CD14-positive monocyte (primary cell): ENCODE data around the gene NEXMIF. TPM values are rescaled to one million over a fixed set of nuclear protein-coding genes. Genes with fewer than 3 reads are reported as not detected.

Source experiments
- DNase-seq, 3 donors: peaks; one replicate each; pipeline ENCODE4 v3.0.0-alpha.2; 2011 to 2022
- H2AFZ ChIP-seq: 2 replicates; pipeline ENCODE4 v1.6.0; 2012; ENCODE audit warnings: mild to moderate bottlenecking, low read depth, low read length, inconsistent platforms; ENCODE audit not compliant: insufficient read depth, poor library complexity, severe bottlenecking
- H3K27ac ChIP-seq, 2 donors: 1 replicate in 1 of 2; 2 replicates in 1 of 2; pipeline ENCODE4 v1.5.1; 2012 to 2013; ENCODE audit warnings: low read length in 2 of 2, control low read depth in 1 of 2, inconsistent platforms in 1 of 2, low read depth in 1 of 2, mild to moderate bottlenecking in 1 of 2
- H3K27me3 ChIP-seq, 2 donors: one replicate each; pipeline versions ENCODE4 v1.6.0 to v1.6.1; 2011 to 2013; ENCODE audit warnings: low read length in 2 of 2; ENCODE audit not compliant: control insufficient read depth in 2 of 2, insufficient read depth in 2 of 2
- H3K36me3 ChIP-seq, 2 donors: replicated peaks in 1 of 2; 1 replicate in 1 of 2; 2 replicates in 1 of 2; pipeline versions ENCODE4 v1.5.1 to v1.6.1; 2012 to 2013; ENCODE audit warnings: low read length in 2 of 2, control low read depth in 1 of 2, inconsistent platforms in 1 of 2, mild to moderate bottlenecking in 1 of 2; ENCODE audit not compliant: insufficient read depth in 2 of 2, control insufficient read depth in 1 of 2
- H3K4me1 ChIP-seq, 2 donors: 1 replicate in 1 of 2; 2 replicates in 1 of 2; pipeline versions ENCODE4 v1.5.1 to v1.6.1; 2012 to 2013; ENCODE audit warnings: low read length in 2 of 2, control low read depth in 1 of 2, inconsistent platforms in 1 of 2, mild to moderate bottlenecking in 1 of 2, moderate library complexity in 1 of 2; ENCODE audit not compliant: insufficient read depth in 2 of 2, control insufficient read depth in 1 of 2
- H3K4me2 ChIP-seq: replicated peaks from 2 replicates; pipeline ENCODE3; 2012; ENCODE audit warnings: low read length, moderate library complexity, mild to moderate bottlenecking; ENCODE audit not compliant: poor library complexity, severe bottlenecking; ENCODE audit errors: extremely low read depth
- H3K4me3 ChIP-seq, 3 experiments: fragments of 200-600 bp in 1 of 3; sonication (generic) in 1 of 3; replicated peaks in 1 of 3; 1 replicate in 2 of 3; 2 replicates in 1 of 3; pipeline ENCODE4 v1.5.1; 2011 to 2013; ENCODE audit warnings: low read length in 3 of 3, mild to moderate bottlenecking in 3 of 3, control low read depth in 2 of 3, low read depth in 2 of 3, inconsistent platforms in 1 of 3, moderate library complexity in 1 of 3
- H3K79me2 ChIP-seq: 2 replicates; pipeline ENCODE4 v1.6.0; 2012; ENCODE audit warnings: mild to moderate bottlenecking, control low read depth, inconsistent platforms, low read length, moderate library complexity; ENCODE audit not compliant: insufficient read depth
- H3K9ac ChIP-seq: 2 replicates; pipeline ENCODE4 v1.6.0; 2017; ENCODE audit warnings: low read length, mild to moderate bottlenecking; ENCODE audit not compliant: insufficient read depth, poor library complexity, severe bottlenecking
- H3K9me3 ChIP-seq, 2 donors: replicated peaks in 1 of 2; 1 replicate in 1 of 2; 2 replicates in 1 of 2; pipeline versions ENCODE4 v1.5.1 to v1.6.1; 2012 to 2013; ENCODE audit warnings: low read length in 2 of 2, control low read depth in 1 of 2; ENCODE audit not compliant: control insufficient read depth in 1 of 2, insufficient read depth in 1 of 2
- H4K20me1 ChIP-seq: 2 replicates; pipeline ENCODE4 v1.6.0; 2012; ENCODE audit warnings: mild to moderate bottlenecking, low read length, control low read depth, moderate library complexity; ENCODE audit not compliant: insufficient read depth
- H3K27ac Mint-ChIP-seq, 7 donors: one replicate each; pipeline ENCODE4 v1.8.0; 2020; ENCODE audit warnings: mild to moderate bottlenecking in 7 of 7, mixed read lengths in 7 of 7, moderate library complexity in 6 of 7, inconsistent platforms in 2 of 7
- H3K27me3 Mint-ChIP-seq, 3 donors: one replicate each; pipeline ENCODE4 v1.8.0; 2021 to 2022; ENCODE audit warnings: low read depth in 3 of 3, mild to moderate bottlenecking in 3 of 3, mixed read lengths in 3 of 3, moderate library complexity in 3 of 3, inconsistent platforms in 1 of 3
- H3K36me3 Mint-ChIP-seq, 2 donors: one replicate each; pipeline ENCODE4 v1.8.0; 2020; ENCODE audit warnings: mixed read lengths in 2 of 2, inconsistent platforms in 1 of 2, mild to moderate bottlenecking in 1 of 2
- H3K4me1 Mint-ChIP-seq: one replicate; pipeline ENCODE4 v1.8.0; 2020; ENCODE audit warnings: mild to moderate bottlenecking, mixed read lengths
- H3K4me3 Mint-ChIP-seq, 2 donors: one replicate each; pipeline ENCODE4 v1.8.0; 2020; ENCODE audit warnings: mild to moderate bottlenecking in 2 of 2, mixed read lengths in 2 of 2, moderate library complexity in 1 of 2
- H3K9me3 Mint-ChIP-seq, 7 donors: one replicate each; pipeline ENCODE4 v1.8.0; 2020 to 2022; ENCODE audit warnings: mixed read lengths in 7 of 7, mild to moderate bottlenecking in 6 of 7, moderate library complexity in 6 of 7, inconsistent platforms in 2 of 7
- WGBS: methylation state at CpG from one replicate; pipeline ENCODE4 v1.1.5; 2013; ENCODE audit warnings: missing lambda C conversion rate; ENCODE audit not compliant: insufficient coverage; 5-methylcytosine and 5-hydroxymethylcytosine counted together
- intact Hi-C, 2 donors: fragments of 100-400 bp; cut with micrococcal nuclease; formaldehyde crosslinking; loops; one replicate each; pipeline versions ENCODE4 v1.15.0 to v1.15.1; 2023
- polyA plus RNA-seq, 3 donors: library from polyadenylated mRNA; depleted of rRNA in 1 of 3; unstranded in 2 of 3; stranded (reverse) in 1 of 3; fragments of 300-500 nt in 2 of 3; fragments of >200 nt in 1 of 3; fragmentation: Illumina TruSeq in 2 of 3; gene quantifications; 1 replicate in 2 of 3; 2 replicates in 1 of 3; pipeline ENCODE4 v1.2.3, GENCODE V29; 2012 to 2021
- TF ChIP-seq, protein P1 (sequence below): fragments of 200-600 bp; IDR thresholded peaks from one replicate; pipeline ENCODE4 v1.8.0; 2022; ENCODE audit warnings: antibody characterized with exemption, mild to moderate bottlenecking

The NEXMIF gene
- polyA plus RNA-seq, 3 donors = not detected

GRCh38 chrX:74814681-74815080 is 110.6 kb downstream of the NEXMIF start:
- TF ChIP-seq, protein P1, sequence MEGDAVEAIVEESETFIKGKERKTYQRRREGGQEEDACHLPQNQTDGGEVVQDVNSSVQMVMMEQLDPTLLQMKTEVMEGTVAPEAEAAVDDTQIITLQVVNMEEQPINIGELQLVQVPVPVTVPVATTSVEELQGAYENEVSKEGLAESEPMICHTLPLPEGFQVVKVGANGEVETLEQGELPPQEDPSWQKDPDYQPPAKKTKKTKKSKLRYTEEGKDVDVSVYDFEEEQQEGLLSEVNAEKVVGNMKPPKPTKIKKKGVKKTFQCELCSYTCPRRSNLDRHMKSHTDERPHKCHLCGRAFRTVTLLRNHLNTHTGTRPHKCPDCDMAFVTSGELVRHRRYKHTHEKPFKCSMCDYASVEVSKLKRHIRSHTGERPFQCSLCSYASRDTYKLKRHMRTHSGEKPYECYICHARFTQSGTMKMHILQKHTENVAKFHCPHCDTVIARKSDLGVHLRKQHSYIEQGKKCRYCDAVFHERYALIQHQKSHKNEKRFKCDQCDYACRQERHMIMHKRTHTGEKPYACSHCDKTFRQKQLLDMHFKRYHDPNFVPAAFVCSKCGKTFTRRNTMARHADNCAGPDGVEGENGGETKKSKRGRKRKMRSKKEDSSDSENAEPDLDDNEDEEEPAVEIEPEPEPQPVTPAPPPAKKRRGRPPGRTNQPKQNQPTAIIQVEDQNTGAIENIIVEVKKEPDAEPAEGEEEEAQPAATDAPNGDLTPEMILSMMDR = no peak
- Histone ChIP-seq H3K27ac (no peak overlapping the region), H3K4me3 (no peak overlapping the region), H3K79me2 (no peaks in the 10 kb centered on the region), H3K9ac (no peak overlapping the region), H3K36me3 (no peaks in the 10 kb centered on the region), H3K9me3 (no peaks in the 10 kb centered on the region), H3K4me2 (no peak overlapping the region), H3K4me1 (no peaks in the 10 kb centered on the region), H2AFZ (no peak overlapping the region), H3K27me3 (no peaks in the 10 kb centered on the region), H4K20me1 (no peaks in the 10 kb centered on the region)
- no peak overlapping the region for H3K27ac Mint-ChIP-seq
- H3K4me1 Mint-ChIP-seq = no peaks in the 10 kb centered on the region
- H3K36me3 Mint-ChIP-seq = no peaks in the 10 kb centered on the region
- H3K27me3 Mint-ChIP-seq = no peaks in the 10 kb centered on the region
- intact Hi-C loops = no loop called here
- peaks cover 0 to 5% (median 0%) of the 10 kb centered on the region in 7 donors for H3K9me3 Mint-ChIP-seq
- DNase-seq = no peak
- no peak overlapping the region for H3K4me3 Mint-ChIP-seq

GRCh38 chrX:74804574-74804973 is 120.7 kb downstream of the NEXMIF start:
- intact Hi-C loops = no loop called here
- Mint-ChIP-seq H3K27me3 (peaks cover 0 to 1% (median 0%) of the 10 kb centered on the region in 3 donors), H3K4me1 (no peaks in the 10 kb centered on the region), H3K9me3 (peaks cover 0 to 9% (median 2%) of the 10 kb centered on the region in 7 donors), H3K4me3 (no peak overlapping the region), H3K36me3 (no peaks in the 10 kb centered on the region), H3K27ac (no peak overlapping the region)
- TF ChIP-seq, protein P1 = no peak
- Histone ChIP-seq H4K20me1 (no peaks in the 10 kb centered on the region), H3K27ac (no peak overlapping the region), H3K4me1 (no peaks in the 10 kb centered on the region), H2AFZ (no peak overlapping the region), H3K79me2 (no peaks in the 10 kb centered on the region), H3K27me3 (no peaks in the 10 kb centered on the region), H3K4me3 (no peak overlapping the region), H3K4me2 (no peak overlapping the region), H3K9me3 (peaks cover 0 to 7% of the 10 kb centered on the region in 2 donors), H3K36me3 (no peaks in the 10 kb centered on the region), H3K9ac (no peak overlapping the region)
- 100% methylated on average over 1 of the region's 5 CpGs for WGBS
- no peak for DNase-seq
